AG09319 (cell line): Measurements from ENCODE around the gene CGNL1.
A peak's percentile ranks its signal among the peaks of the same experiment; 100 is the strongest.

Source experiments
- DNase-seq: peaks from one replicate; pipeline ENCODE4 v3.0.0-alpha.2; 2010; ENCODE audit warnings: low read depth; ENCODE audit errors: extremely low read depth
- TF ChIP-seq, protein P1 (sequence below): IDR thresholded peaks from 2 replicates; pipeline ENCODE4 v1.5.1; 2011; ENCODE audit warnings: low read depth, mild to moderate bottlenecking, inconsistent platforms, low read length, moderate library complexity

Gene CGNL1

DNA sequence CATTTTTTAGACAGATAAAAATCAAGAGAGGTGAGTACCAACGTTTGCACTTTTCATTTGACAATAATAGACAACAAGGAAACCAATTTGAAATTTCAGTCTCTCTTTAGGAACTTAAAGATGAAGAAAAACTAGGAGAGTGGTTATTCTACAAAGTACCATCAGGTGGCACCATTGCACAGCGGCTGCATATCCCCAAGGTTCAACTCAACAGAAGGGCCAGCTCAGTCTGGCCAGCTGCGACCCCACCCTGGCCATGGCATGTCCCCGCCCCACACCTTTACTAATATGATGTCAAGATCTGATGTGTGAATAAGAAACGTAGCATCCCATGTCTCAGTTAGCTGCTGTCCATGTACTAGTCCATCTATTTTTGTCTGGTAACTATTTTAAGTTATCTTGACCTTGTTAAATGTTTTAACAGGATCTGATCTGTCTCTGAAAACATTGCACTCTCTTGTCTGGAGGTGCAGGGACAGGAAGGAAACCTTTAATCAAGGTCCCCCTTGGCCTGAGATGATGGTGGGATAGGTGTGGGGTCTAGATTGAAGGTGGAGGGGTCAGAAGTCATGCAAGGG, 35.5 kb upstream of the CGNL1 start:
- TF ChIP-seq, protein P1, sequence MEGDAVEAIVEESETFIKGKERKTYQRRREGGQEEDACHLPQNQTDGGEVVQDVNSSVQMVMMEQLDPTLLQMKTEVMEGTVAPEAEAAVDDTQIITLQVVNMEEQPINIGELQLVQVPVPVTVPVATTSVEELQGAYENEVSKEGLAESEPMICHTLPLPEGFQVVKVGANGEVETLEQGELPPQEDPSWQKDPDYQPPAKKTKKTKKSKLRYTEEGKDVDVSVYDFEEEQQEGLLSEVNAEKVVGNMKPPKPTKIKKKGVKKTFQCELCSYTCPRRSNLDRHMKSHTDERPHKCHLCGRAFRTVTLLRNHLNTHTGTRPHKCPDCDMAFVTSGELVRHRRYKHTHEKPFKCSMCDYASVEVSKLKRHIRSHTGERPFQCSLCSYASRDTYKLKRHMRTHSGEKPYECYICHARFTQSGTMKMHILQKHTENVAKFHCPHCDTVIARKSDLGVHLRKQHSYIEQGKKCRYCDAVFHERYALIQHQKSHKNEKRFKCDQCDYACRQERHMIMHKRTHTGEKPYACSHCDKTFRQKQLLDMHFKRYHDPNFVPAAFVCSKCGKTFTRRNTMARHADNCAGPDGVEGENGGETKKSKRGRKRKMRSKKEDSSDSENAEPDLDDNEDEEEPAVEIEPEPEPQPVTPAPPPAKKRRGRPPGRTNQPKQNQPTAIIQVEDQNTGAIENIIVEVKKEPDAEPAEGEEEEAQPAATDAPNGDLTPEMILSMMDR: peak; percentile 77
- DNase-seq: peak; percentile 34

DNA sequence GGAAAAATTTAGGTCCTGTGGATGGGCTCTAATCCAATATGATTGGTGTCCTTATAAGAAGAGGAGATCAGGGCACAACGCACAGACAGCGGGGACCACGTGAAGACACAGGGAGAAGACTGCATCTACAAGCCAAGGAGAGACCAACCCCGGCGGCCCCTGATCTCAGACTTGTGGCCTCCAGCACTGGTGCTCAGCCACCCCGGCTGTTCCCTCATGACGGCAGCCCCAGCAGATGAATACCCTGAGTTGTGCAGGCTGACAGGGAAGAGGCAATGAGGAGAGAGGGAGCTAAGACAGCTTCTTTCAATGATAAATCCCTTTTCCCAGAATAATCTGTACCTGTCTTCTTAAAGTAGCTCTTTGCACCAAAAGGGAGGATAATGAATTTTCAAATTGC, 33.3 kb upstream of the CGNL1 start:
- no peak for DNase-seq

DNA sequence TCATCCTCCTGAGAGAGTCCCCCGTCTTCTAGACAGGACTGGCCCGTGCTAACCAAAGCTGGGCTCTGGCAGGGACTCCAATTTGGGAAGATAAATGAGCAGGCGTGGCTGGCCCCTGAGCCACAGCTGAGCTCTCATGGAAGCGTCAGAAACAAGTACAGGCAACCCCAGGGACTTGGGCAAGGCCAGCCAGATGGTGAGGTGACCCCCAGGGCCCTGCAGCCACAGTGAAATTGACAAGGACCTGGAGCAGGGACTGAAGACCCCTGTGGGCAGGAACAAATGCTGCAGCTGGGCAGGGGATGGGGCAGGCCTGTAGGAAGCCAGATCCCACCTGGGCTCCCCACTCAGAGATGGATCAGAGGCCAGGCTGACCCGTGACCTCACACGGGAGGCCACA, 32.8 kb upstream of the CGNL1 start:
- no peak for DNase-seq

More for the DNA sequence above, 33.3 kb upstream of the CGNL1 start:
- TF ChIP-seq, protein P1: no peak

DNA sequence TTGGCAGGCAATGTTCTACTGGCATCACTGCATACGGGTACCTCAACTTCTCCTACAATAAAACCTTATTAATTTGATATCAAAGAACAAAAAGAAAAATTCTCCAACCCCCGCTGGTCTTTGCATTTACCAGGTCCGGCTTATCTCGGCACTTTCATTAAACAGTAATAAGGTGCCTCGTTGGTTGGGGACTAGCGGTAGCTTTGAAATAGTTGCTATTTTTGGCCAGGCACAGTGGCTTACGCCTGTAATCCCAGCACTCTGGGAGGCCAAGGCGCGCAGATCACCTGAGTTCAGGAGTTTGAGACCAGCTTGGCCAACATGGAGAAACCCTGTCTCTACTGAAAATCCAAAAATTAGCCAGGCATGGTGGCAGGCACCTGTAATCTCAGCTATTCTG, 32.0 kb upstream of the CGNL1 start:
- DNase-seq: no peak
- TF ChIP-seq, protein P1: no peak

More for the DNA sequence above, 32.8 kb upstream of the CGNL1 start:
- TF ChIP-seq, protein P1: no peak

DNA sequence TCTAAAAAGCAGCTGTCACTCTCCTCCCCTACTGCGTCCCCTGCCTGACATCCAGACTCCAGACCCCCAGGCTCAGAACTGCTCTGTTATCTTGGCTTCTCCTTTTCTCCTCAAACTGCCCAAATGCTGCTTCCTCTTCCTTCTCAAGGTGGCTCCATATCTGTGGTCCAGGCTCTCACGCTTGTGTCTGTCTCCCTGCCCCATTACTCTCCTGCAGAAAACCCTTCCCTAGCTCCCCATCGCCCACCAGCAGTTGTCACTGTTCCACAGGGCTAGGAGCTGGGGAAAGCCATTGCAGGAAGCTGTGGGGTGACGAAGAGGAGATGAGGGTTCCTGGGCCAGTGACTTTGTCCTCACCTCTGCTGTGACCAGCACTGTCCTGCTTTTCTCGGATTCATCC, 30.7 kb upstream of the CGNL1 start:
- TF ChIP-seq, protein P1: peak; percentile 6
- no peak for DNase-seq

DNA sequence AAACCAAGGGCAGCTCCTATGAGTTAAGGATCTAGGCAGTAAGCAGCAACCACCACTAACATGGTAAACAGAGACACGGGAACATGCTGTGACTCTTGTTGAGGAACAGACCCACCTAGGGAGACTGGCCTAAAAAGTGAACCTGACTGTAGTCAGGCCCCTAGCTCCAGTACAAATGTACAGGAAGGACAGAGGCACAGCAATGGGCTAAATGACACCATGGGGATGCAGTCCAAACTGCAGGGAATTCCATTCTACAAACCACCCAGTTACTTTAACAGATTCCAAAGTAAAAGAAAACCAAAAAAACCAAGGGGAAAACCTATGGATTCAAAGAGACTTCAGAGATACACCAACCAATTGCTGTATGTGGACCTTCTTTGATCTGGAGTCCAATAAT, 28.2 kb upstream of the CGNL1 start:
- DNase-seq: no peak
- TF ChIP-seq, protein P1: no peak

DNA sequence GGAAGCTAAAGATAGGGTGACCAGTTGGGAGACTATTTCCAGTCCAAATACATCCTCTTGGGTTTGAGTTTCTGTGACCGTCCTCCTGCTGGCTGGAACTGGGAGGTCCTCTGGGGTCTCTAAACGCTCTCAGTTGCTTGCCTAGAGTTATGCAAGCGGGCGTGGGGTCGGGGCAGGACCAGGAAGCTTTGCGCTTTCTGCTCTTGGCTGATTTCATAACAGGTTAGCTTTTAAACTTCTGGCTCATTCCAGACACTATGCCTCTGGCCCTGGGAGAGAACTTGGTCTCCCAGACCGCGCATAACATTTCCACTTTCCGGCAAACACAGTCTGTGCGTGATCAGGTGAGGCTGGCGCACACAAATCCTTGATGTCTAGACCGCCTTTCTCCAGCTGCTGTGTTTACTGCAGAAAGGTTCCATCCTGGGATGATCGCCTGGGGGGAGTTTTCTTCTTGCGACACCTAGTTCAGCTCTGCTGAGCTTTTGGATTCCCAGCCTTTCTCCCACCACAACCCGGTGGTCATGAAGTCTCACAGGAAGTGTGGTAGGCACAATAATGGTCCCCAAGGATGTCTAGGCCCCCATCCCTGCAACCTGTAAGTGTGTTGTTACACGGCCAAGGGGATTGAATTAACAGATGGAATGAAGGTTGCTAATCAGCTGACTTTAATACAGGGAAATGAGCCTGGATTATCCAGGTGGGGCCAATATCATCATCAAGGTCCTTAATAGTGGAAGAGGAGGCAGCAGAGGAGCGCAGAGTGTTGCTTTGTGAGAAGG, 23.6 kb upstream of the CGNL1 start:
- no peak for DNase-seq
- TF ChIP-seq, protein P1: no peak
